Upper lobe of right lung (tissue), 1 donor: Measurements from ENCODE around the gene CASKIN1. TPM values are rescaled to one million over a fixed set of nuclear protein-coding genes. Genes with fewer than 3 reads are reported as not detected.
A peak's percentile ranks its signal among the peaks of the same experiment; 100 is the strongest.
"Not testable (repeated sequence)": the region's sequence is repeated elsewhere in the genome, so short reads cannot be mapped to it uniquely, and the experiment has no call there.

ENCODE experiments used
- ATAC-seq: fragments of 200-7000 bp; cut with Tn5 transposase; one replicate; pipeline ENCODE4 v1.9.1; 2020; ENCODE audit warnings: mild to moderate bottlenecking, moderate library complexity
- DNase-seq: peaks from one replicate; pipeline ENCODE4 v3.0.0-alpha.2; 2020
- H3K27ac ChIP-seq: fragments of 200-600 bp; one replicate; pipeline ENCODE4 v1.8.0; 2022
- H3K27me3 ChIP-seq: fragments of 200-600 bp; one replicate; pipeline ENCODE4 v1.8.0; 2022; ENCODE audit warnings: mild to moderate bottlenecking
- H3K36me3 ChIP-seq: fragments of 200-600 bp; one replicate; pipeline ENCODE4 v1.8.0; 2022
- H3K4me1 ChIP-seq: fragments of 200-600 bp; one replicate; pipeline ENCODE4 v1.8.0; 2022
- H3K4me3 ChIP-seq: fragments of 200-600 bp; one replicate; pipeline ENCODE4 v1.8.0; 2022; ENCODE audit warnings: mild to moderate bottlenecking
- H3K9me3 ChIP-seq: fragments of 200-600 bp; one replicate; pipeline ENCODE4 v1.8.0; 2022
- intact Hi-C: fragments of 100-400 bp; cut with DNase I; formaldehyde crosslinking; loops from one replicate; pipeline ENCODE4 v1.11.0; 2022
- total RNA-seq: library from RNA; stranded (reverse); fragmentation: NEBNext Ultra II Directional; extraction: Animal tissue kit (Norgen Biotek cat#: 25700); gene quantifications from one replicate; pipeline ENCODE4 v1.2.1, GENCODE V29; 2021
- TF ChIP-seq, protein P1 (sequence below): fragments of 200-600 bp; IDR thresholded peaks from one replicate; pipeline ENCODE4 v1.8.0; 2022; ENCODE audit warnings: antibody characterized with exemption
- donor health status: DM: no; HTN: yes; CAD: no; lungs with severe emphysema.

Gene CASKIN1
- total RNA-seq, 1 donor from 2014 or later = 0.06 TPM

DNA sequence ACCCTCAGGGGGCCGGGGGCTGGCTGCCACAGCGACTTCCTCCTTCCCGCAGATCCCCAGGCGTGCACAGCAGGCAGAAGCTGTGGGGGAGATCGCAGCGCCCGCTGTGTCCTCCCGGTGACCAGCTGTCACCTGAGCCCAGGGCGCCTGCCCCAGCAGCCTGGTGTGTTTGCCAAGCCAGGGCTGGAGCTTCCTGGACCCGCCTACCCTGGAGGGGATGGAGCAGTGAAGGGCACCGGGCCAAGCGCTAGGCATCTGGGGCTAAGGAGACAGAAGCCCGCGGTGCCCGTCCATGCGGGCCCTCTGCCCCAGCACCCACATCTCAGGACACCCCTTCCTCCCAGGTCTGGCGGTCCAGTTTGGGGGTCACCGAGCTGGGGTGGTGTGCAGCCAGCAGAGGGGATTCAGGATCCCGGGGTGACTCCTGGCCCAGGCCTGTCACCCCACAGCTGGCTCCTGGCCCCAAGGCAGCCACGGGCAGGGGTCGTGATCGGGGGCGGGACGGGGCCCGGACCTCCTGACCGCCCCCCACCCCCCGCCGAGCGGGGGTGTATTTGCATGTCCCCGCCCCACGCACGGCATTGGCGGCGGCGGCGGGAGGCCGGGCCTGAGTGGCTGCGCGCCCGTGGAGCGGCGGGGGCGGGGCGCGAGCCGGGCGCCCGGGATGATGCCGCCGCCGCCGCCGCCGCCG, 48.3 kb downstream of the CASKIN1 start, which contains the start of gene RAB26:
Gene RAB26, plus strand, starts transcription at position 645 of the 691 bp plus-strand sequence. CDS start 159 bp downstream, outside the sequence.
- no peaks in the 10 kb centered on the region for H3K9me3 ChIP-seq
- TF ChIP-seq, protein P1, sequence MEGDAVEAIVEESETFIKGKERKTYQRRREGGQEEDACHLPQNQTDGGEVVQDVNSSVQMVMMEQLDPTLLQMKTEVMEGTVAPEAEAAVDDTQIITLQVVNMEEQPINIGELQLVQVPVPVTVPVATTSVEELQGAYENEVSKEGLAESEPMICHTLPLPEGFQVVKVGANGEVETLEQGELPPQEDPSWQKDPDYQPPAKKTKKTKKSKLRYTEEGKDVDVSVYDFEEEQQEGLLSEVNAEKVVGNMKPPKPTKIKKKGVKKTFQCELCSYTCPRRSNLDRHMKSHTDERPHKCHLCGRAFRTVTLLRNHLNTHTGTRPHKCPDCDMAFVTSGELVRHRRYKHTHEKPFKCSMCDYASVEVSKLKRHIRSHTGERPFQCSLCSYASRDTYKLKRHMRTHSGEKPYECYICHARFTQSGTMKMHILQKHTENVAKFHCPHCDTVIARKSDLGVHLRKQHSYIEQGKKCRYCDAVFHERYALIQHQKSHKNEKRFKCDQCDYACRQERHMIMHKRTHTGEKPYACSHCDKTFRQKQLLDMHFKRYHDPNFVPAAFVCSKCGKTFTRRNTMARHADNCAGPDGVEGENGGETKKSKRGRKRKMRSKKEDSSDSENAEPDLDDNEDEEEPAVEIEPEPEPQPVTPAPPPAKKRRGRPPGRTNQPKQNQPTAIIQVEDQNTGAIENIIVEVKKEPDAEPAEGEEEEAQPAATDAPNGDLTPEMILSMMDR = no peak
- H3K27me3 ChIP-seq = no peaks in the 10 kb centered on the region
- peak within 1 kb of the TSS; percentile 9 for H3K27ac ChIP-seq
- H3K4me3 ChIP-seq = peak within 1 kb of the TSS; percentile 48
- peaks cover 17% of the 10 kb centered on the region for H3K36me3 ChIP-seq
- H3K4me1 ChIP-seq = peaks cover 45% of the 10 kb centered on the region
- DNase-seq (peak; percentile 93), ATAC-seq (peak; percentile 84)
- intact Hi-C loops = no loop called here

GRCh38 chr16:2147378-2147777, 49.0 kb downstream of the CASKIN1 start:
- ATAC-seq (no peak), DNase-seq (no peak)
- intact Hi-C loops = no loop called here
- Histone ChIP-seq H3K36me3 (peaks cover 9% of the 10 kb centered on the region), H3K4me3 (no peak overlapping the region), H3K27me3 (no peaks in the 10 kb centered on the region), H3K4me1 (peaks cover 38% of the 10 kb centered on the region), H3K9me3 (no peaks in the 10 kb centered on the region), H3K27ac (peak overlapping the region; percentile 9)
- TF ChIP-seq, protein P1 = no peak

- intact Hi-C loops = no loop called here
- TF ChIP-seq, protein P1 = no peak
- no peak for DNase-seq
- Histone ChIP-seq H3K9me3 (no peaks in the 10 kb centered on the region), H3K4me1 (peaks cover 22% of the 10 kb centered on the region), H3K27me3 (no peaks in the 10 kb centered on the region), H3K36me3 (no peaks in the 10 kb centered on the region), H3K4me3 (no peak overlapping the region), H3K27ac (no peak overlapping the region)
- no peak for ATAC-seq
These were observed 50.6 kb downstream of the CASKIN1 start for GRCh38 chr16:2145843-2146242.

DNA sequence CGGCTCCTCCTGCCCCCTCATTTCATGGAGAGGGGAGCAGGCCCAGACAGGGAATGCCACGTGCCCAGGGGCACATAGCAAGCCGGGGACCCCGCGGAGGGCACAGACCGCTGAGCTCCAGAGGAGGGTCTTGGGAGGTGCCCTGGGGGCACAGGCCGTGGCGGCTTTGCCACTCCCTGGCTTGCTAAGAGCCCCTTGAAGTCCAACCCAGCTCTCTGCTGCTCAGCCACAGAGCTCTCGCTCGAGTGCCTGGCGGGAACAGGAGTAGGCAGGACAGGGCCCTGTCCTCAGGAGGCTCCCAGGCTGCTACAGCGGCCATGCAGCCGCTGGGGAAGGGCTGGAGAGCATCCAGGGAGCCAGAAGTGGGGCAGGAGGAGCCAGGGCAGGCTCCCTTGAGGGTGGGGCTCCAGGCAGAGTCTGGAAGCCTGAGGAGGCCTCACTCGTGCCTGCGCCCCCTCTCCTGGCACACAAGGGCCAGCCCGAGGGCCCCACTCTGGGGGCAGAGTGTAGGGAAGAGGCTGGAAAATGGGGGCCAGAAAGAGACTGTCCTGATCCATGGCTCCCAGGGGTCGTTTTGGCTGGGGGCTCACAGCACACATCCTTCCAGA, 52.4 kb downstream of the CASKIN1 start:
- ATAC-seq (no peak), DNase-seq (no peak)
- H3K4me3 ChIP-seq = no peak overlapping the region
- no peaks in the 10 kb centered on the region for H3K36me3 ChIP-seq
- H3K27ac ChIP-seq = no peak overlapping the region
- intact Hi-C loops = loop anchor here (5.0 kb wide), 1 partner anchor 122 kb away; no protein-coding TSS in a partner anchor
- TF ChIP-seq, protein P1 = no peak
- no peaks in the 10 kb centered on the region for H3K9me3 ChIP-seq
- H3K4me1 ChIP-seq = peaks cover 17% of the 10 kb centered on the region
- no peaks in the 10 kb centered on the region for H3K27me3 ChIP-seq

- TF ChIP-seq, protein P1 = no peak
- DNase-seq = no peak
- no peaks in the 10 kb centered on the region for H3K9me3 ChIP-seq
- peaks cover 12% of the 10 kb centered on the region for H3K4me1 ChIP-seq
- no peak for ATAC-seq
- H3K4me3 ChIP-seq = no peak overlapping the region
- H3K27me3 ChIP-seq = no peaks in the 10 kb centered on the region
- intact Hi-C loops = loop anchor here (5.0 kb wide), 1 partner anchor 121 kb away; no protein-coding TSS in a partner anchor
- no peak overlapping the region for H3K27ac ChIP-seq
- H3K36me3 ChIP-seq = no peaks in the 10 kb centered on the region
These were observed 53.2 kb downstream of the CASKIN1 start for GRCh38 chr16:2142942-2143877.

- Histone ChIP-seq H3K27ac (peak within 1 kb of the TSS; percentile 42), H3K4me3 (peak within 1 kb of the TSS; percentile 54)
- intact Hi-C loops, H3K36me3 ChIP-seq, H3K9me3 ChIP-seq, H3K4me1 ChIP-seq, H3K27me3 ChIP-seq: not testable (repeated sequence)
- peak; percentile 91 for ATAC-seq
- peak; percentile 99 for DNase-seq
These were observed 60.5 kb downstream of the CASKIN1 start, which contains the start of gene PKD1 for GRCh38 chr16:2135770-2136490. TSS of gene PKD1 (minus strand) at chr16:2135898. CDS start at chr16:2135689, 209 bp downstream.

GRCh38 chr16:2135071-2135470, 61.3 kb downstream of the CASKIN1 start:
- ATAC-seq, H3K36me3 ChIP-seq, DNase-seq, H3K4me1 ChIP-seq, H3K27me3 ChIP-seq, H3K9me3 ChIP-seq, intact Hi-C loops: not testable (repeated sequence)
- Histone ChIP-seq H3K4me3 (peak overlapping the region; percentile 54), H3K27ac (peak overlapping the region; percentile 42)

DNA sequence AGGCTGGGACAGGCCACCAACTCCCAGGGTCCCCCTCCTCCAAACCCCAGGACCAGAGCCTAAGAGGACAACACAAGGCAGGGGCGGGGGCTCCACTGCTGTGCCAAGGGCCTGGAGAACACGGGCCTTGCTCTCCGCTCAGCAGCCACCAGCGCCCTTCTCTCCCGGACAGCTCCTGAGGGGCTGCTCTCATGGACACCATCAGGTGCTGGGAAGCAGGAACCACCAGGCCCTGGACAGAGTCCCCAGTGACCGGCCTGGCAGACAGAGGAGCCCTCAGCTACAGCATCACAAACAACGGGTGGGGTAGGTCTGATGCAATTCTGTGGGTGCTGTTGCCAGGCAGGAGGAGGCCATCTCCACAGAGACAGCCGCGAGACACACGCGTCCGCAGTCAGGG, 62.6 kb downstream of the CASKIN1 start:
- DNase-seq, H3K27me3 ChIP-seq, H3K4me3 ChIP-seq, H3K36me3 ChIP-seq, ATAC-seq, H3K4me1 ChIP-seq, intact Hi-C loops, H3K9me3 ChIP-seq, H3K27ac ChIP-seq: not testable (repeated sequence)
